KBM-7 (cell line): ENCODE measurements around the gene UBA7.

Experiments
- DNase-seq: peaks from one replicate; pipeline ENCODE4 v3.0.0-alpha.2; 2015
- in situ Hi-C: fragments of 300-500 bp; cut with MboI; formaldehyde crosslinking; loops from 2 replicates; pipeline ENCODE4 v1.14.3; 2020; ENCODE audit warnings: low sequenced_read_pairs, low pct_unique_long_range_greater_than_20kb, mixed read lengths

The UBA7 gene

GRCh38 chr3:49805897-49806701 is 7.7 kb downstream of the UBA7 start:
- in situ Hi-C loops = no loop called here
- peak; percentile 92 for DNase-seq

- in situ Hi-C loops = no loop called here
- DNase-seq = peak; percentile 93
Measured at GRCh38 chr3:49805367-49805782, 8.4 kb downstream of the UBA7 start.

GRCh38 chr3:49804141-49805041 is 9.4 kb downstream of the UBA7 start:
- peak; percentile 33 for DNase-seq
- in situ Hi-C loops = no loop called here

- DNase-seq = peak; percentile 70
- in situ Hi-C loops = no loop called here
Measured at GRCh38 chr3:49803465-49804140, 10.2 kb downstream of the UBA7 start.

- DNase-seq = peak; percentile 88
- in situ Hi-C loops = no loop called here
Measured at GRCh38 chr3:49802719-49803464, 10.9 kb downstream of the UBA7 start, which contains the start of gene INKA1. Gene INKA1 (plus strand): TSS chr3:49803261. CDS start chr3:49803393, 132 bp downstream.

- in situ Hi-C loops = no loop called here
- no peak for DNase-seq
Measured at GRCh38 chr3:49801160-49801559, 12.6 kb downstream of the UBA7 start.

- in situ Hi-C loops = no loop called here
- no peak for DNase-seq
Measured at GRCh38 chr3:49799761-49800160, 14.0 kb downstream of the UBA7 start, which contains the start of gene CDHR4. Gene CDHR4 (minus strand): TSS chr3:49799873. CDS start chr3:49799812, 61 bp downstream.

- no peak for DNase-seq
- in situ Hi-C loops = no loop called here
Measured at GRCh38 chr3:49799105-49799504, 14.6 kb downstream of the UBA7 start.

- in situ Hi-C loops = no loop called here
- no peak for DNase-seq
Measured at GRCh38 chr3:49794926-49795905, 18.5 kb downstream of the UBA7 start.

GRCh38 chr3:49794431-49794830 is 19.3 kb downstream of the UBA7 start:
- in situ Hi-C loops = no loop called here
- DNase-seq = no peak

GRCh38 chr3:49793486-49794085 is 20.2 kb downstream of the UBA7 start:
- in situ Hi-C loops = no loop called here
- no peak for DNase-seq

- in situ Hi-C loops = no loop called here
Measured at GRCh38 chr3:49792371-49793150, 21.2 kb downstream of the UBA7 start.

GRCh38 chr3:49791571-49791970 is 22.2 kb downstream of the UBA7 start:
- in situ Hi-C loops = no loop called here
- DNase-seq = no peak

More at GRCh38 chr3:49792371-49793150, 21.2 kb downstream of the UBA7 start:
- DNase-seq = no peak

- in situ Hi-C loops = no loop called here
- no peak for DNase-seq
Measured at GRCh38 chr3:49790626-49791411, 22.9 kb downstream of the UBA7 start.

GRCh38 chr3:49788056-49788455 is 25.7 kb downstream of the UBA7 start:
- in situ Hi-C loops = no loop called here
- DNase-seq = no peak

- in situ Hi-C loops = no loop called here
- no peak for DNase-seq
Measured at GRCh38 chr3:49787536-49787935, 26.2 kb downstream of the UBA7 start.
